ENCODE measurements around the gene RNF220. TPM values are rescaled to one million over a fixed set of nuclear protein-coding genes. Genes with fewer than 3 reads are reported as not detected.

The RNF220 gene
- total and polyA plus RNA-seq, 2 of the 13 experiments (the other 11 are each of a cell fraction or from before 2014, with no cell fraction given), result 48.2 to 72.1 TPM

DNA sequence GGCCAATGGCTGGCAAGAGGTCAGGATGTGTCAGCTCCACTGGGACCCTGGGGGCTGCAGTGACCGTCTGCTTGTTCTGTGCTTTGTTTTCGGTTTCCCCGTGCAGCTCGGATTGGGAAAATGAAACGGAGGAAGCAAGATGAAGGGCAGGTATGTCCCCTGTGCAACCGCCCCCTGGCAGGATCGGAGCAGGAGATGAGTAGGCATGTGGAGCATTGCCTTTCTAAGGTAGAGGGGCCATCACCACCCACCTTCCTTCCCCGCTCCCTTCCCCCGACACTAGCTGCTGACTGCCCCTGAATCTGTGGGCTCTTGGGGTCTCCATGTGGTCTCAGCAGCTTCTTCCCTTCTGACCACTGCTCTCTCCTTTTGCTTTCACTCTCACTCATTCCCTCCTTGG lies 230.4 kb downstream of the RNF220 start:
- no peak overlapping the region for H3K9ac ChIP-seq (ENCODE audit: insufficient read depth, low read depth, low read length)
- POLR2A ChIA-PET, result interaction anchor here (1.7 kb wide), 1 partner anchor 39 kb away, joined by 7 read pairs; the partner anchor contains the start of genes ARMH1 and TMEM53
- no peak for ATAC-seq

More for the DNA sequence above, 230.4 kb downstream of the RNF220 start:
- Histone ChIP-seq H2AFZ (ENCODE audit: low read length) (no peak overlapping the region), H3K4me3 (replicated peaks in 1 of 3; ENCODE audit: insufficient read depth in 1 of 3, low read depth in 2 of 3, low read length in 3 of 3) (no peak overlapping the region), H3K4me1 (ENCODE audit: insufficient read depth, low read length) (peaks cover 37% of the 10 kb centered on the region), H3K36me3 (replicated peaks in 1 of 2; ENCODE audit: control insufficient read depth in 1 of 2, insufficient read depth in 2 of 2, low read length in 2 of 2) (peaks cover 43 to 72% of the 10 kb centered on the region in 2 experiments), H4K20me1 (ENCODE audit: insufficient read depth, low read length) (no peaks in the 10 kb centered on the region), H3K27ac (ENCODE audit: extremely low read length, insufficient read depth, low read length) (no peak overlapping the region), H3K4me2 (ENCODE audit: low read depth, low read length) (no peak overlapping the region), H3K27me3 (ENCODE audit: control insufficient read depth in 1 of 2, insufficient read depth in 2 of 2, low read length in 2 of 2) (no peaks in the 10 kb centered on the region), H3K79me2 (ENCODE audit: insufficient read depth, low read length) (peaks cover 21% of the 10 kb centered on the region), H3K9me3 (ENCODE audit: low read length) (no peaks in the 10 kb centered on the region)
- TF ChIP-seq SETDB1 (CRISPR knock-in tag; IDR thresholded peaks at IDR 0.05; ENCODE audit: borderline replicate concordance) (no peak), KDM3A (CRISPR knock-in tag; IDR thresholded peaks at IDR 0.05; ENCODE audit: low read depth) (no peak), MED1 (CRISPR knock-in tag; IDR thresholded peaks at IDR 0.05) (no peak), LCORL (IDR thresholded peaks at IDR 0.05) (no peak), LCORL (CRISPR knock-in tag; IDR thresholded peaks at IDR 0.05) (no peak), NCOA1 (CRISPR knock-in tag; IDR thresholded peaks at IDR 0.05) (no peak), ZNF468 (CRISPR knock-in tag; IDR thresholded peaks at IDR 0.05) (no peak), TAF1 (CRISPR knock-in tag; IDR thresholded peaks at IDR 0.05) (no peak), ZNF260 (CRISPR knock-in tag; IDR thresholded peaks at IDR 0.05; ENCODE audit: borderline replicate concordance, low read depth) (no peak), ZNF775 (CRISPR knock-in tag; IDR thresholded peaks at IDR 0.05; ENCODE audit: borderline replicate concordance) (no peak), ARHGAP35 (CRISPR knock-in tag; IDR thresholded peaks at IDR 0.05; ENCODE audit: borderline replicate concordance) (no peak), MED13 (CRISPR knock-in tag; IDR thresholded peaks at IDR 0.05) (no peak), ZNF678 (CRISPR knock-in tag; IDR thresholded peaks at IDR 0.05) (no peak), ZNF205 (CRISPR knock-in tag; IDR thresholded peaks at IDR 0.05) (no peak), BHLHE40 (IDR thresholded peaks at IDR 0.05; ENCODE audit: low read length) (no peak)
- TF ChIP-seq, protein P1, sequence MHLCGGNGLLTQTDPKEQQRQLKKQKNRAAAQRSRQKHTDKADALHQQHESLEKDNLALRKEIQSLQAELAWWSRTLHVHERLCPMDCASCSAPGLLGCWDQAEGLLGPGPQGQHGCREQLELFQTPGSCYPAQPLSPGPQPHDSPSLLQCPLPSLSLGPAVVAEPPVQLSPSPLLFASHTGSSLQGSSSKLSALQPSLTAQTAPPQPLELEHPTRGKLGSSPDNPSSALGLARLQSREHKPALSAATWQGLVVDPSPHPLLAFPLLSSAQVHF (CRISPR knock-in tag; IDR thresholded peaks at IDR 0.05), result no peak
- TF ChIP-seq, protein P2, sequence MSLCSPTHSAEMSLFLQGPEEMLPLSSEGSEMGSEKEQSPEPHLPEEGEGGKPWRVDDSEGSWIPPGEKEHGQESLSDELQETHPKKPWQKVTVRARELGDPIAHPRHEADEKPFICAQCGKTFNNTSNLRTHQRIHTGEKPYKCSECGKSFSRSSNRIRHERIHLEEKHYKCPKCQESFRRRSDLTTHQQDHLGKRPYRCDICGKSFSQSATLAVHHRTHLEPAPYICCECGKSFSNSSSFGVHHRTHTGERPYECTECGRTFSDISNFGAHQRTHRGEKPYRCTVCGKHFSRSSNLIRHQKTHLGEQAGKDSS (CRISPR knock-in tag; IDR thresholded peaks at IDR 0.05; ENCODE audit: borderline replicate concordance, low read depth), result no peak
- WGBS (ENCODE audit: low lambda C conversion rate), result 98% methylated on average over 9 of the region's 9 CpGs
- no peak for DNase-seq (ENCODE audit: low spot score)
- no peak for FAIRE-seq
- CTCF ChIA-PET (ENCODE audit: low intra/inter-chr PET ratio, low total read pairs), result no interaction called here
- intact Hi-C loops (cut with micrococcal nuclease; ENCODE audit: unreplicated experiment) (no loop called here), in situ Hi-C loops (cut with HindIII; ENCODE audit: extremely low pct_ligation_motif_present, low pct_unique_long_range_greater_than_20kb) (no loop called here)
- BruUV-seq (replicated peaks), result no TSS peak
